OCI-LY3 (cell line): Measurements from ENCODE around the gene PRKACB.

Source experiments
- CTCF ChIP-seq: fragments of 200-600, 300-600 bp; sonication (generic); IDR thresholded peaks from 2 replicates; pipeline ENCODE4 v1.5.1; 2014; ENCODE audit warnings: antibody characterized with exemption, low read length, low read depth
- EZH2phosphoT487 ChIP-seq: fragments of 200-600 bp; shearing (Covaris generic); IDR thresholded peaks from 2 replicates; pipeline ENCODE4 v1.6.1; 2018; ENCODE audit warnings: antibody characterized with exemption, mixed run types, low read depth

- no peak for TF ChIP-seq CTCF
- TF ChIP-seq EZH2phosphoT487 = no peak
Measured at GRCh38 chr1:84135341-84135740, 8.7 kb upstream of the PRKACB start.
